Measurements from ENCODE around the gene QRSL1.

DNA sequence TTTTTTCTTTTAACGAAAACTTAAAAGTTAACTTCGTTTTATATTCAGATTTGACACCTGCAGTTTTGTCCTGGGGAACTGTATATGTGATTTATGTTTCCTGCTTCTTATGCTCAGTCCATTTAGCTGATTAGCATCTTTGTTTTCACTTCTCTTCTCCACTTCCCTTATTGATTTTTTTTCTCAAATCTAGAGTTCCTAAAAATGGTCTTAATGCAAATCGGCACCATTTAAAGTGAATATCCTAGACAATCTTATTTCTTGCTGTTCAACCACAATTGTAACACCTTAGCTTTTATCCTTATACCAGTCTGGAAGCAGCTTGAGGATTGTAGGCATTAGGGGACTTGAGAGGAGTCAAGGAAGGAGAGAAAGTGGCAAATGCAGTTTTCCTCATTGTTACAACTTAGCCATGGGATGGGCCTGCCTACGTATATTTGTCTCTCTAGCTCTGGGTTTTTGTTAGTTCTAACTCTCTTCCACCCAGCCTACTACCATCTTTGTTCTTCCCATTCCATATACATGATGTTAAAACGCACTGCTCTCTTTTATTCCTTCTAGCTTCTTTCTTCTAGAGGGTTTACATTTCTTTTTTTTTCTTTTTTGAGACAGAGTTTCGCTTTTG, 8.5 kb downstream of the QRSL1 start:
- TF ChIP-seq, protein P1, sequence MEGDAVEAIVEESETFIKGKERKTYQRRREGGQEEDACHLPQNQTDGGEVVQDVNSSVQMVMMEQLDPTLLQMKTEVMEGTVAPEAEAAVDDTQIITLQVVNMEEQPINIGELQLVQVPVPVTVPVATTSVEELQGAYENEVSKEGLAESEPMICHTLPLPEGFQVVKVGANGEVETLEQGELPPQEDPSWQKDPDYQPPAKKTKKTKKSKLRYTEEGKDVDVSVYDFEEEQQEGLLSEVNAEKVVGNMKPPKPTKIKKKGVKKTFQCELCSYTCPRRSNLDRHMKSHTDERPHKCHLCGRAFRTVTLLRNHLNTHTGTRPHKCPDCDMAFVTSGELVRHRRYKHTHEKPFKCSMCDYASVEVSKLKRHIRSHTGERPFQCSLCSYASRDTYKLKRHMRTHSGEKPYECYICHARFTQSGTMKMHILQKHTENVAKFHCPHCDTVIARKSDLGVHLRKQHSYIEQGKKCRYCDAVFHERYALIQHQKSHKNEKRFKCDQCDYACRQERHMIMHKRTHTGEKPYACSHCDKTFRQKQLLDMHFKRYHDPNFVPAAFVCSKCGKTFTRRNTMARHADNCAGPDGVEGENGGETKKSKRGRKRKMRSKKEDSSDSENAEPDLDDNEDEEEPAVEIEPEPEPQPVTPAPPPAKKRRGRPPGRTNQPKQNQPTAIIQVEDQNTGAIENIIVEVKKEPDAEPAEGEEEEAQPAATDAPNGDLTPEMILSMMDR (IDR thresholded peaks at IDR 0.05), result no peak
- no peak for TF ChIP-seq POLR2A (IDR thresholded peaks at IDR 0.05)

All from testis (tissue), 2 donors.